ENCODE measurements around the gene SLC6A13. TPM values are rescaled to one million over a fixed set of nuclear protein-coding genes. Genes with fewer than 3 reads are reported as not detected.

The SLC6A13 gene
- total and polyA plus RNA-seq, 9 donors = 0.13 to 6.1 (median 0.75) TPM; not detected in 3

DNA sequence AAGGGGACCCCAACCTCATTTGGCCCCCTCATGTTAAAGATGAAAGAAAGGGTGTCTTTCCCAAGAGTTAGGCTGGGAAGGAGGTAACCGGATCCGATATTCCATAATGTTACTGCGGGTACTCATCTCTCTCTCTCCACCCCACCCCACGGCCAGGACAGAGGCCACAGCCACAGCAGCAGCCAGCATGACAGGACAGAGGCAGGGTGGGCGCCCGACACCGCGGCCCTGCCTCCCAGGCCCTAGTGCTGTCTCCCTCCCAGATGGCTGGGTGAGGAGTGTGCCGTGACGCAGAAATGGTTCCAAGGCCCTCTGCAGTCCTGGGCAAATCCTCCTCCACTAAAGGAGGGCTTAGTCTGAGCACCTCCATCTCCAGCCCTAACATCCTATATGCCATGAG, 54.8 kb downstream of the SLC6A13 start:
- WGBS, 3 donors = 83 to 95% (median 84%) methylated on average over 10 of the region's 10 CpGs

DNA sequence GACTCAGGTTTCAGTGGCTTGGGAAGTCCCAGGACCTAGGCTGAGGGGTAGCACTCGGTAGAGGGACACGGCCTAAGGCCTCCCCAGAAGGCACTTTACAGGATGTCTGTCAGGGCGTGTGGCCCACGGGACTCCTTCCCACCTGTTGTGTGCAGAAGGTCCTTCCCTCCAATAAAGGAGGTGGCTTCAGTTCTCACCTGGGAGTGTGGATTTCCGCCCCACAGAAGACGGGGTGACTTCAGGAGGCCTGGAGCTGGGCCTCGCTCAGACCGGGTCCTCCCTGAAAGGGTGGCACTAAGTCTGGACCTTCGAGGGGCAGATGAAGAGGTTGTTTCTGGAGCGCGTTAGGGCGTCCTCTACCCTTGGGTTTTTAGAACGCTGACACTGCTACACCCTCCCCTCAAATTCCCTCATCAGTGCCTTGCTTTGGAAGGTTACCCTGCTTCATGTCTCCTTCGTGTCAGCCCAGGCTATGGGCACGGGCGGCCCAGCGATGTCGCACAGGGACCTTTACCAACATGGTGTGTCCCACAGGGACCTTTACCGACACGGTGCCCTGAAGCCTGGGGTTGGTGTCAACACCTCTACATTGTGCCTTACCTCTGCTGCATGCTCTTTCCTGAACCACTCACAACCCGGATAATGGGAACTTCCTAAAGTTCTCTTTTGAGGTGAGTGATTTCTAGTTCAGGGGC, 55.7 kb downstream of the SLC6A13 start:
- intact Hi-C loops (cut with DNase I) = no loop called here
- Histone ChIP-seq H3K36me3 (no peaks in the 10 kb centered on the region), H3K4me3 (no peak overlapping the region), H3K27ac (no peak overlapping the region), H3K4me1 (ENCODE audit: insufficient read depth) (peaks cover 5% of the 10 kb centered on the region), H3K27me3 (no peaks in the 10 kb centered on the region), H3K9me3 (no peaks in the 10 kb centered on the region)
- WGBS, 3 donors = 88 to 92% (median 91%) methylated on average over 21 of the region's 21 CpGs
- no peak for DNase-seq
- no peak for TF ChIP-seq EP300 (IDR thresholded peaks at IDR 0.05)
- TF ChIP-seq POLR2A (IDR thresholded peaks at IDR 0.05) = no peak
- no peak for TF ChIP-seq CTCF (IDR thresholded peaks at IDR 0.05)

More for the DNA sequence above, 54.8 kb downstream of the SLC6A13 start:
- H3K9me3 ChIP-seq = no peaks in the 10 kb centered on the region
- no peak overlapping the region for H3K4me3 ChIP-seq
- no peak for TF ChIP-seq CTCF (IDR thresholded peaks at IDR 0.05)
- DNase-seq = no peak
- intact Hi-C loops (cut with DNase I) = no loop called here
- H3K27me3 ChIP-seq = no peaks in the 10 kb centered on the region
- no peak overlapping the region for H3K27ac ChIP-seq
- peaks cover 5% of the 10 kb centered on the region for H3K4me1 ChIP-seq (ENCODE audit: insufficient read depth)
- H3K36me3 ChIP-seq = no peaks in the 10 kb centered on the region

DNA sequence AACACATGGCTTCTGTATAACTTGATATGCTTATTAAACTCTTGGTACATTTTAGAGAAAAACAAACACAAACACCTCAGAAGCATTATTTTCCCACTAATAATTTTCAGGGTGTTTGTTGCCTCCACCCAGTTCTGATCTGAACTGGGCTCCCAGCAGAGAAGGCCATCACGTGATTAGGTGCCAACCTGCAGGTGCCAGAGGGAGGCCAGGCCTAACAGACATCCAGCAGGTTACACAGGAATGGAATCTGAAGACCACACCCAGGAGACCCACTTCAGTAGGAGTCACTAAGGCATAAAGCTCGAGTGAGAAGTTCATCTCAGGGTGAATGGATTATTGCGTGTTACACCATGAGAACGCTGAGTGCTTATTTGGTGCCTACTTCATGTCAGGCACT, 57.6 kb downstream of the SLC6A13 start:
- H3K9me3 ChIP-seq = no peaks in the 10 kb centered on the region
- no peak overlapping the region for H3K4me3 ChIP-seq
- H3K36me3 ChIP-seq = no peaks in the 10 kb centered on the region
- TF ChIP-seq POLR2A (IDR thresholded peaks at IDR 0.05) = no peak
- H3K27me3 ChIP-seq = no peaks in the 10 kb centered on the region
- intact Hi-C loops (cut with DNase I) = no loop called here
- H3K27ac ChIP-seq = no peak overlapping the region
- H3K4me1 ChIP-seq (ENCODE audit: insufficient read depth) = peaks cover 5% of the 10 kb centered on the region
- 84 to 91% (median 86%) methylated on average over 4 of the region's 4 CpGs for WGBS, 3 donors
- DNase-seq = no peak

- H3K27ac ChIP-seq = no peak overlapping the region
- TF ChIP-seq POLR2A (IDR thresholded peaks at IDR 0.05) = no peak
- no peak for TF ChIP-seq EP300 (IDR thresholded peaks at IDR 0.05)
- H3K9me3 ChIP-seq = no peaks in the 10 kb centered on the region
- 75 to 87% (median 78%) methylated on average over 11 of the region's 11 CpGs for WGBS, 3 donors
- H3K4me1 ChIP-seq (ENCODE audit: insufficient read depth) = peaks cover 5% of the 10 kb centered on the region
- intact Hi-C loops (cut with DNase I) = no loop called here
- no peaks in the 10 kb centered on the region for H3K36me3 ChIP-seq
- H3K27me3 ChIP-seq = no peaks in the 10 kb centered on the region
- no peak for DNase-seq
- peak overlapping the region; percentile 44 for H3K4me3 ChIP-seq
Measured at GRCh38 chr12:204261-204678, 58.4 kb downstream of the SLC6A13 start.

DNA sequence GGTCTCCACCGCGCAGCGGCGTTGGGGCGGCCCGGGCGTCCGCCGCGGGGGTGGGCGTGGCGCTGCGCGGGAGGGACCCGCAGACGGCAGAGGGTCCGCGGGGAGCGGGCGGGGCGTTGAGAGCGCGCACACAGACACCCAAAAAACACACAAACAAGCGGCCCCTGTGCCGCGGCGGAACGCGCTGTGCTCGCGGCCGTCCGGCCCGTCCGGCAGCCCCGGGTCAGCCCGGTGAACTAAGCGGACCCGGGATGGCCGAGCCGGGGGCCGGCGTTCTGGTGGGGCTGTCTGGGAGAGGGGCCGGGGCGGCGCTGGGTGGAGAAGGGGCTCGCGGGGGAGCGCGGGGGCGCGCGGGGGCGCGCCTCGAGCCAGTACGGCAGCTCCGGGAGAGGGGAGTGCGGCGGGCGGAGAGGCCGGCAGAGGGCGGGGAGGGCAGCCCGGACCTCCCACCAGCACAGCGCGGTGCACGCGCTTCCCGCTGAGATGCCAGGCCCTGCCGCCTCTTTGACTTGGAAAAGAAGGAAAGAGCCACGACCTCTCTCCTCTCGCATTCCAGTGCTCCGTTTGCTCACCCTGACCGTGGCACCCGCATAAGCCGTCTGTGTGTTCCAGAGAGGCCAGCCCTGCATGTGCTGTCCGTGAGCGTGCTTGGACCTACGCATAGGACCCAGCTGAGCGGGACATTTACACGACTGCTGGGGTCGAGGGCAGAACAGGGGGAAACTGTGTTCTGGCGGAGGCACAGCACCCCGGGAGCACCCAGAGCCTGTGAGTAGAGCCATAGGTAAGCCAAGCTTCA, 59.0 kb downstream of the SLC6A13 start:
- Histone ChIP-seq H3K27me3 (no peaks in the 10 kb centered on the region), H3K36me3 (no peaks in the 10 kb centered on the region), H3K9me3 (no peaks in the 10 kb centered on the region), H3K4me1 (ENCODE audit: insufficient read depth) (peaks cover 6% of the 10 kb centered on the region), H3K27ac (peak overlapping the region in 1 of 2 donors; percentile 37), H3K4me3 (peak overlapping the region; percentile 44)
- DNase-seq = peak in 4 of 5 donors; percentile 50 to 76 (median 62)
- WGBS, 3 donors = 6 to 27% (median 26%) methylated on average over 31 to 84 of the region's 84 CpGs
- intact Hi-C loops (cut with DNase I) = no loop called here
- no peak for TF ChIP-seq POLR2A (IDR thresholded peaks at IDR 0.05)
- peak in 1 of 3 donors; percentile 32 for TF ChIP-seq CTCF (IDR thresholded peaks at IDR 0.05)
